Measurements from ENCODE around the gene RAB34.

Gene RAB34

GRCh38 chr17:28715217-28715616, 2.5 kb downstream of the RAB34 start:
- Histone ChIP-seq H3K9ac (ENCODE audit: low read depth, low read length) (no peak overlapping the region), H3K27ac (ENCODE audit: low read depth, low read length) (no peak overlapping the region), H3K4me3 (ENCODE audit: low read depth, low read length) (no peak overlapping the region), H3K36me3 (ENCODE audit: control insufficient read depth, insufficient read depth, low read length) (peaks cover 32% of the 10 kb centered on the region), H3K4me1 (ENCODE audit: control insufficient read depth, insufficient read depth, low read length) (peaks cover 12% of the 10 kb centered on the region), H3K9me3 (ENCODE audit: control insufficient read depth, insufficient read depth, low read length) (no peaks in the 10 kb centered on the region), H3K27me3 (ENCODE audit: control insufficient read depth, insufficient read depth, low read length) (no peaks in the 10 kb centered on the region)

DNA sequence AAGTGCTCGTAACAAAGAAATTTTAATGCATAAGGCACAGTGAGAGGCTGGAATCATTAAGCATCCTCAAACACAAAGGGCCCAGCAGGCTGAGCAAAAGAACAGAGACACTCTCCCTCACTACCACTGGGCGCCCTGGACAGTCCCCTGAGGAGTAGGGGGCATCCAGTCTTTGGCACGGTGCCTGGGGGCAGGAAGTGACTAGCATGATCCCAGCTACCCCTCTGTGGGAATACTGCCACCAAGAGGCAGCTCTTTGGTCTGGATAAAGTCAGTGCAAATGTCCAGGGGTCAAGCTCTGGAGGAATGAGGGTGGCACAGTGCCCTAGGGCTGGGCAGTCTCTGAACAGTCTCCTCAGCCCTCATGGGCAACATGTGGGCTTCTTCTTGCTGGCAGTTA, 3.4 kb downstream of the RAB34 start:
- Histone ChIP-seq H3K4me3 (ENCODE audit: low read depth, low read length) (no peak overlapping the region), H3K27ac (ENCODE audit: low read depth, low read length) (no peak overlapping the region), H3K4me1 (ENCODE audit: control insufficient read depth, insufficient read depth, low read length) (peaks cover 12% of the 10 kb centered on the region), H3K9ac (ENCODE audit: low read depth, low read length) (no peak overlapping the region), H3K27me3 (ENCODE audit: control insufficient read depth, insufficient read depth, low read length) (no peaks in the 10 kb centered on the region), H3K9me3 (ENCODE audit: control insufficient read depth, insufficient read depth, low read length) (no peaks in the 10 kb centered on the region), H3K36me3 (ENCODE audit: control insufficient read depth, insufficient read depth, low read length) (peaks cover 32% of the 10 kb centered on the region)

GRCh38 chr17:28712705-28713415, 4.8 kb downstream of the RAB34 start:
- H3K9ac ChIP-seq (ENCODE audit: low read depth, low read length), result no peak overlapping the region
- H3K27ac ChIP-seq (ENCODE audit: low read depth, low read length), result peak overlapping the region; percentile 95
- H3K4me3 ChIP-seq (ENCODE audit: low read depth, low read length), result peak overlapping the region; percentile 88

DNA sequence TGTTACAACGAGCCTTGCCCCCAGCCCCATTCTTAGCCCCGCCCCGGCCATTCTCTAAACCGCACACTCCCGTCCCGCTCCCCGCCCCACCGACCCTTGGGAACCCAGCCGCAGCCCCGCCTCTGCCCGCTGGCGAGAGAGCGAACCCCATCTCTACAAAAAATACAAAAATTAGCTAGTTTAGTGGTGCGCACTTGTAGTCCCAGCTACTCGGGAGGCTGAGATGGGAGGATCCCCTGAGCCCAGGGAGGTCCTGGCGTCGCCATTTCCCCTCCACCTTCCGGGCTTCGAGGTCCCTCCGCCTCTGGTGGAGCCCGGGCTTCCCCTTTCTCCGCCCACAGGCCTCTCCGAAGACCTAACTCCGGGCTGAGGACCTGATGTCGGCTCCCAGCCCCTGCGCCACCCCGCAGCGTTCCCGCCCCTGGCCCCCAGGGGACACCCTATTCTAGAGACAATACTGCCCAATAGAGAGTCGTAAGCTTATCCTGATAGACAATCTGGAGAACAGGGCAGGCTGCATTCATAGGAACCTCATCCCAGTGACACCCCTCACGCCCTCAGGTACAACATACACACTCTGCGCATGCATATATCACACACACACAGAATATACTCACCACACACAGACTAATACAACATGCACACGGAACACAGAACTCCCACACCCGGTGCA, 5.5 kb downstream of the RAB34 start:
- Histone ChIP-seq H3K36me3 (ENCODE audit: control insufficient read depth, insufficient read depth, low read length) (peaks cover 32% of the 10 kb centered on the region), H3K9me3 (ENCODE audit: control insufficient read depth, insufficient read depth, low read length) (no peaks in the 10 kb centered on the region), H3K27ac (ENCODE audit: low read depth, low read length) (peak overlapping the region; percentile 95), H3K4me1 (ENCODE audit: control insufficient read depth, insufficient read depth, low read length) (peaks cover 8% of the 10 kb centered on the region), H3K27me3 (ENCODE audit: control insufficient read depth, insufficient read depth, low read length) (no peaks in the 10 kb centered on the region), H3K9ac (ENCODE audit: low read depth, low read length) (peak overlapping the region; percentile 70), H3K4me3 (ENCODE audit: low read depth, low read length) (peak overlapping the region; percentile 88)

More at GRCh38 chr17:28712705-28713415, 4.8 kb downstream of the RAB34 start:
- H3K9me3 ChIP-seq (ENCODE audit: control insufficient read depth, insufficient read depth, low read length), result no peaks in the 10 kb centered on the region
- H3K27me3 ChIP-seq (ENCODE audit: control insufficient read depth, insufficient read depth, low read length), result no peaks in the 10 kb centered on the region
- H3K4me1 ChIP-seq (ENCODE audit: control insufficient read depth, insufficient read depth, low read length), result peaks cover 8% of the 10 kb centered on the region
- peaks cover 32% of the 10 kb centered on the region for H3K36me3 ChIP-seq (ENCODE audit: control insufficient read depth, insufficient read depth, low read length)

DNA sequence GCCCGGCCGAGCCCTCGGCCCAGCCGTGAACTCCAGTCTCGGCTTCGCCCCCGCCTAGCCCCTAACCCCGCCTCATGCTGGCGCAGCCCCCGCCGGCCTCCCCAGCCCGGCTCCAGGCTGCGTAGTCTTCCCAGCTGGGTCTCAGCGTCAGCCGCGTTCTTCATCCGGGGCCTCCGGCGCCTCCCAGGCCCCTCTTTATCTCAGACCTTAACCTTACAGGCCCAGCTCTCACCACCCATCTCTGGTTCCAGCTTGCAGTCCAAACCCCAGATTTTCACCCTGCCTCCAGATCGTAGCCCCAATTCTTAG, 6.0 kb downstream of the RAB34 start, which contains the start of gene PROCA1:
PROCA1 (minus strand) TSS at position 166 of the 309 bp plus-strand sequence. CDS start 228 bp downstream, outside the sequence.
- Histone ChIP-seq H3K36me3 (ENCODE audit: control insufficient read depth, insufficient read depth, low read length) (peaks cover 32% of the 10 kb centered on the region), H3K9me3 (ENCODE audit: control insufficient read depth, insufficient read depth, low read length) (no peaks in the 10 kb centered on the region), H3K4me1 (ENCODE audit: control insufficient read depth, insufficient read depth, low read length) (peaks cover 8% of the 10 kb centered on the region), H3K27me3 (ENCODE audit: control insufficient read depth, insufficient read depth, low read length) (no peaks in the 10 kb centered on the region), H3K9ac (ENCODE audit: low read depth, low read length) (peak within 1 kb of the TSS; percentile 95), H3K4me3 (ENCODE audit: low read depth, low read length) (peak within 1 kb of the TSS; percentile 88), H3K27ac (ENCODE audit: low read depth, low read length) (peak within 1 kb of the TSS; percentile 98)

- H3K27me3 ChIP-seq (ENCODE audit: control insufficient read depth, insufficient read depth, low read length), result no peaks in the 10 kb centered on the region
- H3K36me3 ChIP-seq (ENCODE audit: control insufficient read depth, insufficient read depth, low read length), result peaks cover 30% of the 10 kb centered on the region
- H3K9me3 ChIP-seq (ENCODE audit: control insufficient read depth, insufficient read depth, low read length), result no peaks in the 10 kb centered on the region
- peaks cover 8% of the 10 kb centered on the region for H3K4me1 ChIP-seq (ENCODE audit: control insufficient read depth, insufficient read depth, low read length)
- H3K9ac ChIP-seq (ENCODE audit: low read depth, low read length), result peak overlapping the region; percentile 95
- peak overlapping the region; percentile 98 for H3K27ac ChIP-seq (ENCODE audit: low read depth, low read length)
- peak overlapping the region; percentile 88 for H3K4me3 ChIP-seq (ENCODE audit: low read depth, low read length)
These were observed 6.6 kb downstream of the RAB34 start for GRCh38 chr17:28710861-28711722.

- Histone ChIP-seq H3K4me1 (ENCODE audit: control insufficient read depth, insufficient read depth, low read length) (peaks cover under 1% of the 10 kb centered on the region; the same call in 1 of the 2 replicates), H3K27me3 (ENCODE audit: control insufficient read depth, insufficient read depth, low read length) (no peaks in the 10 kb centered on the region), H3K9me3 (ENCODE audit: control insufficient read depth, insufficient read depth, low read length) (no peaks in the 10 kb centered on the region), H3K4me3 (ENCODE audit: low read depth, low read length) (no peak overlapping the region), H3K9ac (ENCODE audit: low read depth, low read length) (no peak overlapping the region), H3K36me3 (ENCODE audit: control insufficient read depth, insufficient read depth, low read length) (peaks cover 24% of the 10 kb centered on the region), H3K27ac (ENCODE audit: low read depth, low read length) (no peak overlapping the region)
These were observed 10.3 kb downstream of the RAB34 start for GRCh38 chr17:28707339-28707720.

DNA sequence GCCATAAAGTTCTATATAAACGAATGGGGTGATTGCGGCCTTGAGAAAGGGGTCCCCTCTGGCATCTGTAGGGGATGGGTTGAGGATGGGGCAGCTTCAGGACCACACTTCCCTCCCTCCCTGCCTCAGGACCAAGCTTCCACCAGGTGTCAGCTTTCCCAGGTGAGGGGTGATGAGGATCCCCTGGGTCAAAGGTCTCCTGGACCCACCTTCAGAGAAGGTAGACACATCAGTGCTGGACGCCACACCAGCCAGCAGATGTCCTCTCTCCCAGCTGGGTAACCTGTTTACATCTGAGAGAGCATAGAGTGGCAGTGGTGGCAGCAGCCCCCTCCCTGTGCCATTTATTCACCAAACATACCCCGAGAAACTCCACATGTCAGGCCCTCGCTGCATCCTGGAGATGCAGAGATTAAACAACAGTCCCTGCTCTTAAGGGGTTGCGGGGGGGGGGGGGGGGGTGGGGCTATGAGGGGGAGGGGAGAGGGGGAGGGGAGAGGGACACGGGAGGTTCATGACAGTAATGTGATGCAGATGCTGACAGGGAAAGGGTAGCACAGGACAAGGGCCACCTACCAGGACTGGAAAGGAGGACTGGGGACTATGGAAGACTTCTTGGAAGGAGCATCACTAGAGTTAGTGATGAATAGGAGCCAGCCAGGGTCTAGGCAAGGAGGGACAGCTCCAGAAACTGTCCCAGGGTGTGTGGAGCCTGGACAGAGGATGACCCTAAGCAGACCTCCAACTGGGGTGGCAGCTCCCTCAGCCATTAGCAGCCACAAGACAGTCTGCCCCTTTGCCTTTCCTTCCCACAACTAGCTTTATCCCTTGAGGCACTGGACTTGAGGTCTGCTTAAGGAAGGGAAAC, 11.0 kb downstream of the RAB34 start:
- H3K27me3 ChIP-seq (ENCODE audit: control insufficient read depth, insufficient read depth, low read length), result no peaks in the 10 kb centered on the region
- peaks cover 30% of the 10 kb centered on the region for H3K36me3 ChIP-seq (ENCODE audit: control insufficient read depth, insufficient read depth, low read length)
- no peak overlapping the region for H3K9ac ChIP-seq (ENCODE audit: low read depth, low read length)
- H3K27ac ChIP-seq (ENCODE audit: low read depth, low read length), result no peak overlapping the region
- no peaks in the 10 kb centered on the region for H3K4me1 ChIP-seq (ENCODE audit: control insufficient read depth, insufficient read depth, low read length)
- no peaks in the 10 kb centered on the region for H3K9me3 ChIP-seq (ENCODE audit: control insufficient read depth, insufficient read depth, low read length)
- no peak overlapping the region for H3K4me3 ChIP-seq (ENCODE audit: low read depth, low read length)

- no peak overlapping the region for H3K9ac ChIP-seq (ENCODE audit: low read depth, low read length)
- H3K27me3 ChIP-seq (ENCODE audit: control insufficient read depth, insufficient read depth, low read length), result no peaks in the 10 kb centered on the region
- peaks cover 39% of the 10 kb centered on the region for H3K36me3 ChIP-seq (ENCODE audit: control insufficient read depth, insufficient read depth, low read length)
- peak overlapping the region; percentile 36 for H3K27ac ChIP-seq (ENCODE audit: low read depth, low read length)
- no peak overlapping the region for H3K4me3 ChIP-seq (ENCODE audit: low read depth, low read length)
- H3K9me3 ChIP-seq (ENCODE audit: control insufficient read depth, insufficient read depth, low read length), result no peaks in the 10 kb centered on the region
- H3K4me1 ChIP-seq (ENCODE audit: control insufficient read depth, insufficient read depth, low read length), result no peaks in the 10 kb centered on the region
These were observed 11.8 kb downstream of the RAB34 start for GRCh38 chr17:28705728-28706334.

- no peak overlapping the region for H3K9ac ChIP-seq (ENCODE audit: low read depth, low read length)
- H3K27ac ChIP-seq (ENCODE audit: low read depth, low read length), result no peak overlapping the region
These were observed 12.5 kb downstream of the RAB34 start for GRCh38 chr17:28705074-28705659.

More at GRCh38 chr17:28705074-28705659, 12.5 kb downstream of the RAB34 start:
- no peak overlapping the region for H3K4me3 ChIP-seq (ENCODE audit: low read depth, low read length)
- H3K4me1 ChIP-seq (ENCODE audit: control insufficient read depth, insufficient read depth, low read length), result no peaks in the 10 kb centered on the region
- H3K27me3 ChIP-seq (ENCODE audit: control insufficient read depth, insufficient read depth, low read length), result no peaks in the 10 kb centered on the region
- H3K9me3 ChIP-seq (ENCODE audit: control insufficient read depth, insufficient read depth, low read length), result no peaks in the 10 kb centered on the region
- peaks cover 45% of the 10 kb centered on the region for H3K36me3 ChIP-seq (ENCODE audit: control insufficient read depth, insufficient read depth, low read length)
